Measurements from ENCODE around the gene SLC12A9. TPM values are rescaled to one million over a fixed set of nuclear protein-coding genes. Genes with fewer than 3 reads are reported as not detected.

SLC12A9 gene
- total RNA-seq, 2 experiments from 2014 or later: 13.6 to 15.6 TPM

DNA sequence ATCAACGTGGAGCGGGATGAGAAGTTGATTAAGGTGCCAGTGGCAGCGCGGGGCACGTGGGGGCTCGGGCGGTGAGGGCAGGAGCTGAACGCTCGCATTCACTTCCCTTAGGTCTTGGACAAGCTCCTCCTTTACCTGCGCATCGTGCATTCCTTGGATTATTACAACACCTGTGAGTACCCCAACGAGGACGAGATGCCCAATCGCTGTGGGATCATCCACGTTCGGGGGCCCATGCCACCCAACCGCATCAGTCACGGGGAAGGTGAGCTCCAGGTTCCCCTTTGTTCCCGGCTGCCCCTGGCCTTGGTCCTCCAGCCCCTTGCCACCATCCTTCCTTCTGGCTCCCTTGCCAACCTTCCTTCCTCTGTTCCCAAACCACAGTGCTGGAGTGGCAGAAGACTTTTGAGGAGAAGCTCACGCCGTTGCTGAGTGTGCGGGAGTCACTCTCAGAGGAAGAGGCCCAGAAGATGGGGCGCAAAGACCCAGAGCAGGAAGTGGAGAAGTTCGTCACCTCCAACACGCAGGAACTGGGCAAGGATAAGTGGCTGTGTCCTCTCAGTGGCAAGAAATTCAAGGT lies 34.5 kb downstream of the SLC12A9 start:
- Mint-ChIP-seq H3K9me3 (ENCODE audit: low read depth) (no peaks in the 10 kb centered on the region), H3K4me3 (peak overlapping the region; percentile 77), H3K27me3 (peaks cover 7% of the 10 kb centered on the region), H3K27ac (peak overlapping the region; percentile 91), H3K36me3 (ENCODE audit: low read depth) (peaks cover 61% of the 10 kb centered on the region), H3K4me1 (peaks cover 45% of the 10 kb centered on the region)
- CTCF ChIA-PET: interaction anchor here (0.7 to 3.5 kb wide), 3 partner anchors 9 to 84 kb away, joined by 3 to 24 read pairs (median 3); partner anchors contain the start of gene SRRT
- DNase-seq (peak; percentile 39), ATAC-seq (no peak)
- POLR2A ChIA-PET: interaction anchor here (2.0 to 5.6 kb wide), 2 partner anchors 9 to 11 kb away, joined by 9 to 73 read pairs; partner anchors contain the start of gene SRRT
- intact Hi-C loops (cut with DNase I, micrococcal nuclease): loop anchor here (1.0 to 5.0 kb wide), 3 partner anchors 12 to 280 kb away; partner anchors contain the start of genes AP1S1 (in 1 of the 2), SRRT (in 1 of the 2) and VGF (in 1 of the 2)

DNA sequence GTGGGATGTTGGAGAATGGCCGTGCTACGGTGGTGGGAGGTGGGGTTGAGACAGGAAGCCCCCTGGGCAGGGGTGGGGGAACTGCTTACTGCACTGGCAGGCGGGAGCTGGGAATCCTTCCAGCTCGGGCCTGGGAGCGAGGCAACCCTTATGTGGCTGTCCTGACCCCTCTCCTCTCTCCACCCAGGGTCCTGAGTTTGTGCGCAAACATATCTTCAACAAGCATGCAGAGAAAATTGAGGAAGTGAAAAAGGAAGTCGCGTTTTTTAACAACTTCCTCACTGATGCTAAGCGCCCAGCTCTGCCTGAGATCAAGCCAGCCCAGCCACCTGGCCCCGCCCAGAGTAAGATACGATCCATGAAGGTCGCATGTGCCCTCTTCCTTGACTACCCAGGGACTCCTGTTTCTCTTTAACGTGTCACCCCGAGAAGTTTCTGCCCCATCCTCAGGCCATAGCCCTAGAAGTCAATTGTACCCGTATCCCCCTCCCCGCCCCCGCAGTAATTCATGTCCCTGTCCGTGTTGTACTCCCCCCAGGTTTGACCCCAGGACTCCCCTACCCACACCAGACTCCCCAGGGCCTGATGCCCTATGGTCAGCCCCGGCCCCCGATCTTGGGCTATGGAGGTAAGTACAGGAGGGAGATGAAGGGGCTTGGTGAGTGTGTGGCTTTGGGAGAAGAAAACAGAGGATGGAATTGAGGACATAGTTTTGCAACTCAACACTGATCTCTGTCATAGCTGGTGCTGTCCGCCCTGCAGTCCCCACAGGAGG lies 35.2 kb downstream of the SLC12A9 start:
- ChIA-PET POLR2A (interaction anchor here (2.0 to 5.6 kb wide), 2 partner anchors 9 to 12 kb away, joined by 9 to 73 read pairs; partner anchors contain the start of gene SRRT), CTCF (interaction anchor here (0.6 to 3.5 kb wide), 7 partner anchors 8 to 208 kb away, joined by 3 to 24 read pairs (median 4); partner anchors contain the start of genes POP7 and SRRT)
- peak overlapping the region; percentile 91 for H3K27ac Mint-ChIP-seq
- peaks cover 11% of the 10 kb centered on the region for H3K27me3 Mint-ChIP-seq
- DNase-seq: peak; percentile 72
- intact Hi-C loops (cut with DNase I, micrococcal nuclease): loop anchor here (1.0 to 5.0 kb wide), 5 partner anchors 12 to 280 kb away; partner anchors contain the start of genes AP1S1 (in 1 of the 2), SLC12A9 (in 1 of the 2), SRRT (in 1 of the 2) and TRIM56 (in 1 of the 2)
- H3K4me1 Mint-ChIP-seq: peaks cover 46% of the 10 kb centered on the region
- peak; percentile 32 for ATAC-seq
- H3K36me3 Mint-ChIP-seq (ENCODE audit: low read depth): peaks cover 57% of the 10 kb centered on the region
- H3K4me3 Mint-ChIP-seq: peak overlapping the region; percentile 77
- no peaks in the 10 kb centered on the region for H3K9me3 Mint-ChIP-seq (ENCODE audit: low read depth)

DNA sequence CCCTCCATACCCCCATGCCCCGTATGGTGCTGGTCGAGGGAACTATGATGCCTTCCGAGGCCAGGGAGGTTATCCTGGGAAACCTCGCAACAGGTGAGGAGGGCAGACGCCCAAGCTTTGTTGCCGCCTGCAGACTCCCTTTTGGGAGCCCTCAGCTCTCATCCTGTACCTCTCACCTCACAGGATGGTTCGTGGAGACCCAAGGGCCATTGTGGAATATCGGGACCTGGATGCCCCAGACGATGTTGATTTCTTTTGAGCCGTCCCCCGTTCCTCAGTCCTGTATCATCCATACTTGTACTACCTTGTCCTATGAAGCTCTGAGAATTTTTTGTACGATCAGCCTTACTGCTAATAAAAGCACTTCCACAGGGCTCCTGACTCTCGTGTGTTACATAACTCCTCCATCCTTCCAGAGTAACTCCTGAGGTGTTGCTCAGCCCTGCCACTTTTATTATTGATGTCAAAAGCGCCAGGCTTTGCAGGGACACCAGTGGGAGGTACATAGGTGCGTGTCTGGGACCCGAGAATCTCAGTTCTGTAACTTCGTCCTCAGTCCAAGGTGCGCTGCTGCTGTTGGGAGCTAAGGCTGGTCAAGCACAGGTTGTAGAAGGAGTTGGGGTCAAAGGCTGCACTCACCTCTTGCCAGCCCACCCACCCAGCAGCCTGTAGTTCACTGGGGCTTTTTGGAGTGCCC lies 35.9 kb downstream of the SLC12A9 start:
- ATAC-seq: no peak
- H3K36me3 Mint-ChIP-seq (ENCODE audit: low read depth): peaks cover 51% of the 10 kb centered on the region
- no peaks in the 10 kb centered on the region for H3K9me3 Mint-ChIP-seq (ENCODE audit: low read depth)
- H3K4me3 Mint-ChIP-seq: peak overlapping the region; percentile 77
- H3K4me1 Mint-ChIP-seq: peaks cover 42% of the 10 kb centered on the region
- POLR2A ChIA-PET: interaction anchor here (0.7 to 5.6 kb wide), 3 partner anchors 10 to 1093 kb away, joined by 3 to 73 read pairs (median 9); partner anchors contain the start of gene SRRT
- H3K27ac Mint-ChIP-seq: peak overlapping the region; percentile 91
- intact Hi-C loops (cut with DNase I, micrococcal nuclease): loop anchor here (2.0 to 5.0 kb wide), 4 partner anchors 36 to 279 kb away; partner anchors contain the start of genes AP1S1 (in 1 of the 2), SLC12A9 (in 1 of the 2), TRIM56 (in 1 of the 2) and VGF (in 1 of the 2)
- peaks cover 11% of the 10 kb centered on the region for H3K27me3 Mint-ChIP-seq
- CTCF ChIA-PET: interaction anchor here (0.6 to 3.5 kb wide), 8 partner anchors 9 to 208 kb away, joined by 3 to 24 read pairs (median 4); partner anchors contain the start of genes POP7, SLC12A9 and SRRT
- peak; percentile 16 for DNase-seq

DNA sequence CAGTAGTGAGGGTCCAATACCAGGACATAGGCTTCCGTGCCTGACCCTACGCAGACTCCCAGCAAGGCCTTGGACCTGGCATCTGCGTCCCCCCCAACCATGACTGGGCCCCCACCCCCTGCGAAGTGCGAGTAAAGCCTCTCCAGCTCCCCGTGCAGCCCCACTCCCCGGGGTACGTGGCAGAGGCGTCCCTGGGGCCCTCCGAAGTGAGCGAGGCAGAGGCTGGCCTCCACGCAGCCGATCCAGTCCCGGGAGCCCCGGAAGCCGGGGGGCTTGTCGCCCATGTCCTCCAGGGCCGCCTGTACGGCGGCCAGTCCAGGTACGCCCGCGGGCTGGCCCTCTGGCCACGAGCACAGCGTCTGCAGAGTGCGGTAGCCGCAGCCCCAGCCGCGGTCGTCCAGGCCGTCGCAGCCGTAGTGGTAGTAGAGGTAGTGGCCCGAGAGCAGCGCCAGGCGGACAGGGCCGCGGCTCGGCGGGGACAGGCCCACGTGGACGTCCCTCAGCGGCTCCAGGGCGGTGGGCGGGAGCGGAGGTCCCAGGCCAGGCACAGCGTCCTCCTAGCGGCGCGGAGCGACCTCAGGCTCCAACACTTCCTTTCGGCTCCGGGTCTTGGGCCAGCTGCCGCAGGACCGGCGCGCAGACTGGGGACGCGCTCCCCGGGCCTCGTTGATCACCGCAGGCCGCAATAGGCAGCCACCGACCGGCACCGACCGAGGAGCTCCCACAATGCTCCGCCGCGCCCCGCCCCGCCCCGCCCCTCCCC lies 36.7 kb downstream of the SLC12A9 start, which contains the start of gene UFSP1:
UFSP1 (minus strand) TSS at position 728 of the 763 bp plus-strand sequence; CDS start at position 284, 444 bp downstream.
- H3K36me3 Mint-ChIP-seq (ENCODE audit: low read depth): peaks cover 44% of the 10 kb centered on the region
- CTCF ChIA-PET: interaction anchor here (0.6 to 3.5 kb wide), 14 partner anchors 9 to 255 kb away, joined by 3 to 24 read pairs (median 6); partner anchors contain the start of genes POP7, SLC12A9 and SRRT
- ATAC-seq (peak; percentile 41), DNase-seq (peak; percentile 37)
- no peaks in the 10 kb centered on the region for H3K9me3 Mint-ChIP-seq (ENCODE audit: low read depth)
- peak within 1 kb of the TSS; percentile 77 for H3K4me3 Mint-ChIP-seq
- H3K4me1 Mint-ChIP-seq: peaks cover 42% of the 10 kb centered on the region
- H3K27me3 Mint-ChIP-seq: peaks cover 13% of the 10 kb centered on the region
- intact Hi-C loops (cut with DNase I, micrococcal nuclease): loop anchor here (1.0 to 5.0 kb wide), 9 partner anchors 14 to 329 kb away; partner anchors contain the start of genes SLC12A9 (in 2 of the 2), AP1S1 (in 1 of the 2), GNB2 (in 1 of the 2) and MOSPD3 (in 1 of the 2)
- peak within 1 kb of the TSS; percentile 91 for H3K27ac Mint-ChIP-seq
- POLR2A ChIA-PET: interaction anchor here (0.5 to 5.6 kb wide), 9 partner anchors 9 to 1093 kb away, joined by 3 to 73 read pairs (median 4); partner anchors contain the start of genes FBXO24, LRCH4, POP7 and SLC12A9

DNA sequence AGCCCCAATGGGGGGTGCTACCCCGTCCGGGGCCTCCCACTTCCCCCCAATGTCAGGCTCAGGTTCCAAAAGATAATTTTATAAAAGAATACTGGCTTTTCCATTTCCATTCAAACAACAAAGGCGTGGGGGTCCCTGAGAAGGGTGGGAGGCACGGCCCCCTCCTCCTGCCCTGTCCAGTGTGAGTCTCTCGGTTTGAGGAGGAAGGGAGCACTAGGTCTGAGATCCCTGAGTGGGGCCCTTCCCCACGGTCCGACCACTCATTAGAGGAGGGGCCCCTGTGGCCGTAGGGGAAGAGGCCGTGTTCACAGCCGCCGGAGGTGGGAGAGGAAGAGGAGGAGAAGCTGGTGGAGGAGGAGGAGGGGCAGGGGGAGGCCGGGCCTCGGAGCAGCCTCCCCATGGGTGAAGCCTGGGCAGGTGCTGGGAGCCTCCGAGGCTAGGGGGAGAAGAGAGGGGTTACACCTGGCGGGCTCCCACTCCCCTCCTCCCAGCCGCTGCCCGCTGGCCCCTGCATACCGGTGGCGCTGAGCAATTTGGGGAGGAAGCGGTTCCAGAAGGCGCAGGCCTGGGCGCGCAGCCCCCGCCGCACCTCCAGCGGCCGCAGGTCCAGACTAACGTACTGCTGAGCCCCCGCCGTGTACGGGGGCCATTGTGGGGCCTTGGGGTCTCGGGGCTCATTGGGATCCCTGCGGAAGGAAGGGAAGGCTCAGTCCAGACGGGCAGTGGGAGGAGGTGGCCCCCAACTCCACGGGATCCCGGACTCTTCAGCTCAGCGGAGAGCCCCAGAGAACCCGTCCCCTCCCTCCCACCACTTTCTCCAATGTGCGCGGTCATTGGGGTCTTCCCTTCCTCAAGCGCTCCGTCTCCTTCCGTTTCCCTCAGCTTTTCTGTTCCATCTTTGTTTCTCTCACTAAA lies 38.4 kb downstream of the SLC12A9 start:
- H3K27ac Mint-ChIP-seq: no peak overlapping the region
- H3K4me1 Mint-ChIP-seq: peaks cover 38% of the 10 kb centered on the region
- DNase-seq: peak; percentile 25
- intact Hi-C loops (cut with DNase I, micrococcal nuclease): no loop called here
- peaks cover 15% of the 10 kb centered on the region for H3K27me3 Mint-ChIP-seq
- ChIA-PET CTCF (interaction anchor here (0.6 to 1.4 kb wide), 2 partner anchors 90 to 104 kb away, joined by 3 to 6 read pairs; no protein-coding TSS in a partner anchor), POLR2A (interaction anchor here (0.6 to 5.6 kb wide), 10 partner anchors 15 to 264 kb away, joined by 3 to 73 read pairs (median 4); partner anchors contain the start of genes POP7, SLC12A9 and SRRT)
- H3K4me3 Mint-ChIP-seq: peak overlapping the region; percentile 77
- no peaks in the 10 kb centered on the region for H3K9me3 Mint-ChIP-seq (ENCODE audit: low read depth)
- no peak for ATAC-seq
- peaks cover 29% of the 10 kb centered on the region for H3K36me3 Mint-ChIP-seq (ENCODE audit: low read depth)

DNA sequence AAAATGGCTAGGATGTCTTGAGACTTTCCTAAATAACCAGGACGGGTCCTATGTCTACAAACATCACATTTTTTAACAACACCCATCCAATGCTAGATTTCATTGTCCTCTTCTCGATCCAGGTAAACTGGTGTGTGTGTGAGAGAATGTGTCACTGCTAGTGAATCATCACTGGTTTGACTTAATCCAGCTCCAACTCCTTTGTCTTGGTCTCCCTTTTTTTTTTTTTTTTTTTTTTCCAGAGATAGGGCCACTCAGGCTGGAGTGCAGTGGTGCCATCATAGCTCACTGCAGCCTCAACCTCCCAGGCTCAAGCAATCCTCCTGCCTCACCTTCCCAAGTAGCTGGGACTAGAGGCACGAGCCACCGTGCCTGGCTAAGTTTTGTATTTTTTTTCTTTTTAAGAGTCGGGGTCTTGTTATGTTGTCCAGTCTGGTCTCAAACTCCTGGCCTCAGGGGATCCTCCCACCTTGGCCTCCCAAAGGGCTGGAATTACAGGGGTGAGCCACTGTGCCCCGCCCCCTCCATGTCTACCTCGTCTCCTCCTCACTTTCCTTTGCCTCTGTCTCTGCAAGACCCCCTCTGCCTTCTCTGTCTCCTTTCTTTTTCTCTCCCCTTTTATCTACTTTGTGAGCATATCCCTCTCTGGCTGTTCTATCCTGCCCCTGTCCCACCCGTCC lies 39.2 kb downstream of the SLC12A9 start:
- Mint-ChIP-seq H3K4me1 (peaks cover 39% of the 10 kb centered on the region), H3K4me3 (peak overlapping the region; percentile 52), H3K9me3 (ENCODE audit: low read depth) (no peaks in the 10 kb centered on the region), H3K27me3 (peaks cover 21% of the 10 kb centered on the region), H3K36me3 (ENCODE audit: low read depth) (peaks cover 21% of the 10 kb centered on the region), H3K27ac (no peak overlapping the region)
- no peak for ATAC-seq
- DNase-seq: no peak
- intact Hi-C loops (cut with DNase I, micrococcal nuclease): no loop called here
- ChIA-PET POLR2A (interaction anchor here (0.6 to 0.7 kb wide), 4 partner anchors 40 to 210 kb away, joined by 3 to 4 read pairs (median 4); partner anchors contain the start of gene SLC12A9), CTCF (interaction anchor here (0.6 kb wide), 1 partner anchor 105 kb away, joined by 3 read pairs; no protein-coding TSS in a partner anchor)

DNA sequence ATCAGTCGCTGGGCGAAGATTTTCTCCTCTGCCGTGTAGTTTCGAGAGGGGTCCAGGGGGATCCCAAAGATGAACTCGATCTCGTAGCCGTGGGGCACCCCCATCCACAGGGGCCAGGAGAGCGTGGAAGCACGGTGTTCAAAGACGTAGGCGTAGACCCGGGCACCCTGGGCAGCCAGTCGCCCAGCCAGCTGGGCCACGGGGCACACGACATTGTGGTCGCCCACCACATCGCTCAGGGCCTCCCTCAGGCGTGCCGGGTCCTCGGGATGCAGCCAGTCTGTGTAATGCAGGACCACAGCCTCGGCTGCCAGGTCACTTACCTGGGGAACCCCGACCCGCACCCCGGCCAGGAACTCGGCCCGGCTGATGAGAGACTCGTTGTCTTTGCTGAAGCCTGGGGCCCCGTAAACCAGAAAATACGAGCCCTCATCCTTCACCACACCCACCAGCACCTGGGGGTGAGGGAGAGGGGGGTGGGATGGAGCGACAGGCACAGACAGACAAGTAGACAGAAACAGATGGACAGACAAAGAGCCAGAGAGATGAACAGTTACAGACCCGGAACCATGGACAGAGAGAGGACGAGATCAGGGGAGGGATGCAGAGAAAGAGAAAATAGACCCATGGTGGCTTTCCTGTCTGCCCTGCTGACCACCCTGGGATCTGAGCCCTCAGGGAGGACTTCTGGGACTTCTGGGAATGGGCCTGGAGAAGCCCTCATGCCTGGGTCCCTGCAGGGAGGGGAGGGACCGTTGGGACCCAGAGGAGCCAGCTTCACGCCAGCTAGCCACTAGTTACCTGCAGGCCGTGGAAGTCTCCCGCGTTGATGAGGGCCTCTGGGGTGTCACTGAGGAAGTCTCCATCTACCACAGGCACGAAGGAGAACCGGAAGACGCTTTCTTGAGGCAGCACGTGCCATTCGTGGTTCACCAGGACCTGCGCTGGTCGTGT lies 40.1 kb downstream of the SLC12A9 start:
- H3K4me3 Mint-ChIP-seq: no peak overlapping the region

DNA sequence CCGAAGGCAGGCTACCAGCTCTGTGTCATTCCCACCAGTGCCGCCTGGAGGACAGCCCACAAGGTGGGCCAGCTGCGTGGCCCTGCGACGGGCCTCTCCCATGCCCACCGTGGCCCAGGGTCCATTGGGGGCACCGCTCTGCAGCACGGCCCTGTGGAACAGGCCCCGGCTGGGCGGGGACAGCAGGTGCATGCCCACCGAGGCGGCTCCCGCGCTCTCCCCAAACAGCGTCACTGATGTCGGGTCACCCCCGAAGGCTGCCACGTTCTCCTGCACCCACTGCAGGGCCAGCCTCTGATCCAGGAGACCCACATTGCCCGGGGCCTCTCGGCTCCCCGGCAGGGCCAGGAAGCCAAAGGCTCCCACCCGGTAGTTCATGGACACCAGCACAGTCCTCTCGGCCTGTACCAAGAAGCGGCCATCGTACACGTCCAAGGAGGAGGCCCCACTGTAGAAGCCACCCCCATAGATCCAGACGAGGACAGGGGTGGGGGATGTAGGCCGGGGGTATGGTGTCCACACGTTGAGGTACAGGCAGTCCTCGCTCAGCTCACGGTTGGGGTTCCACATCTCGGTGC lies 40.9 kb downstream of the SLC12A9 start:
- no peak overlapping the region for H3K27ac Mint-ChIP-seq
- no peak overlapping the region for H3K4me3 Mint-ChIP-seq
- POLR2A ChIA-PET: no interaction called here
- no peaks in the 10 kb centered on the region for H3K9me3 Mint-ChIP-seq (ENCODE audit: low read depth)
- intact Hi-C loops (cut with DNase I, micrococcal nuclease): no loop called here
- DNase-seq (no peak), ATAC-seq (no peak)
- CTCF ChIA-PET: interaction anchor here (0.9 to 2.1 kb wide), 2 partner anchors 183 to 299 kb away, joined by 4 to 9 read pairs; no protein-coding TSS in a partner anchor
- peaks cover 24% of the 10 kb centered on the region for H3K4me1 Mint-ChIP-seq
- peaks cover 30% of the 10 kb centered on the region for H3K27me3 Mint-ChIP-seq
- H3K36me3 Mint-ChIP-seq (ENCODE audit: low read depth): peaks cover 4% of the 10 kb centered on the region

More for the DNA sequence above, 40.1 kb downstream of the SLC12A9 start:
- H3K36me3 Mint-ChIP-seq (ENCODE audit: low read depth): peaks cover 12% of the 10 kb centered on the region
- CTCF ChIA-PET: interaction anchor here (0.9 kb wide), 1 partner anchor 300 kb away, joined by 4 read pairs; no protein-coding TSS in a partner anchor
- H3K27me3 Mint-ChIP-seq: peaks cover 24% of the 10 kb centered on the region
- DNase-seq: no peak
- POLR2A ChIA-PET: no interaction called here
- peaks cover 31% of the 10 kb centered on the region for H3K4me1 Mint-ChIP-seq
- ATAC-seq: no peak
- intact Hi-C loops (cut with DNase I, micrococcal nuclease): no loop called here
- no peaks in the 10 kb centered on the region for H3K9me3 Mint-ChIP-seq (ENCODE audit: low read depth)
- no peak overlapping the region for H3K27ac Mint-ChIP-seq
